Measurements from ENCODE around the gene UGT1A4. TPM values are rescaled to one million over a fixed set of nuclear protein-coding genes. Genes with fewer than 3 reads are reported as not detected.

The UGT1A4 gene
- total and polyA plus RNA-seq, 2 of the 8 experiments (the other 6 are each of a cell fraction or from before 2014, with no cell fraction given): not detected

GRCh38 chr2:233764264-233764663, 45.7 kb downstream of the UGT1A4 start:
- 88% methylated on average over 7 of the region's 7 CpGs; no CpG with 5 or more reads in 1 of the 2 experiments for WGBS, 2 experiments (ENCODE audit: extremely low coverage in 1 of 2, insufficient coverage in 1 of 2, insufficient read length in 1 of 2, insufficient replicate concordance in 2 of 2, low coverage in 1 of 2, low lambda C conversion rate in 2 of 2, missing lambda C conversion rate in 1 of 2)
- H3K27me3 ChIP-seq (replicated peaks in 1 of 4; ENCODE audit: control insufficient read depth in 3 of 4, extremely low read depth in 1 of 4, insufficient read depth in 3 of 4, low read length in 3 of 4): no peaks in the 10 kb centered on the region
- no peak overlapping the region for H4K8ac ChIP-seq (ENCODE audit: extremely low read depth, insufficient read depth, low read length)
- no peak overlapping the region for H2BK5ac ChIP-seq (ENCODE audit: low read depth, low read length)
- H3K14ac ChIP-seq (ENCODE audit: insufficient read length): no peak overlapping the region
- H3K9me3 ChIP-seq (ENCODE audit: insufficient read depth in 2 of 2, low read depth in 1 of 2, low read length in 1 of 2): 0 out of 4 replicates have a peak, but pooled peaks cover 0 to 1% of the 10 kb centered on the region in 2 experiments
- H3K4me3 ChIP-seq (ENCODE audit: extremely low read depth in 1 of 4, insufficient read depth in 2 of 4, low read depth in 3 of 4, low read length in 4 of 4): no peak overlapping the region
- H4K20me1 ChIP-seq (replicated peaks in 1 of 2; ENCODE audit: control insufficient read depth in 1 of 2, insufficient read depth in 2 of 2, low read length in 2 of 2): no peaks in the 10 kb centered on the region
- H3K56ac ChIP-seq (replicated peaks; ENCODE audit: insufficient read length, low read depth, low read length): no peak overlapping the region
- H2BK120ac ChIP-seq (replicated peaks; ENCODE audit: low read depth, low read length): no peak overlapping the region
- H3K4me1 ChIP-seq (replicated peaks in 1 of 4; ENCODE audit: control insufficient read depth in 3 of 4, insufficient read depth in 4 of 4, low read length in 3 of 4): no peaks in the 10 kb centered on the region; a peak in 1 of 7 replicates
- H2BK12ac ChIP-seq (ENCODE audit: low read depth, low read length): no peak overlapping the region
- no peaks in the 10 kb centered on the region for H3K36me3 ChIP-seq (ENCODE audit: control insufficient read depth in 2 of 4, insufficient read depth in 4 of 4, low read length in 3 of 4)
- ChIA-PET CTCF (ENCODE audit: partially characterized antibody) (no interaction called here), POLR2A (ENCODE audit: partially characterized antibody) (no interaction called here)
- no peak overlapping the region for H3K4ac ChIP-seq (replicated peaks; ENCODE audit: insufficient read length, low read depth, low read length)
- H4K91ac ChIP-seq (replicated peaks; ENCODE audit: insufficient read length, low read length): no peak overlapping the region
- no peaks in the 10 kb centered on the region for H3K79me2 ChIP-seq (ENCODE audit: control insufficient read depth in 1 of 2, insufficient read depth in 2 of 2, low read length in 2 of 2)
- H3K18ac ChIP-seq (ENCODE audit: extremely low read depth, low read length): no peak overlapping the region
- no peak overlapping the region for H2AK5ac ChIP-seq (ENCODE audit: low read depth, low read length)
- no peak overlapping the region for H2BK15ac ChIP-seq (ENCODE audit: low read length)
- H3K79me1 ChIP-seq (ENCODE audit: low read depth, low read length): no peaks in the 10 kb centered on the region
- no peak overlapping the region for H3K4me2 ChIP-seq (ENCODE audit: insufficient read depth in 1 of 2, low read depth in 2 of 2, low read length in 2 of 2)
- H2BK20ac ChIP-seq (ENCODE audit: low read length): no peak overlapping the region
- no peak overlapping the region for H4K5ac ChIP-seq (ENCODE audit: insufficient read length, low read depth, low read length)
- no peak for TF ChIP-seq CEBPB (IDR thresholded peaks at IDR 0.05; ENCODE audit: low read depth, low read length)
- TF ChIP-seq TAF7 (optimal IDR thresholded peaks at IDR 0.05; ENCODE audit: borderline replicate concordance, low read depth, low read length): no peak
- no peak for TF ChIP-seq SP1 (IDR thresholded peaks at IDR 0.05; ENCODE audit: low read depth, low read length)
- no peak for TF ChIP-seq SP4 (IDR thresholded peaks at IDR 0.05; ENCODE audit: low read length)
- TF ChIP-seq, protein P1, sequence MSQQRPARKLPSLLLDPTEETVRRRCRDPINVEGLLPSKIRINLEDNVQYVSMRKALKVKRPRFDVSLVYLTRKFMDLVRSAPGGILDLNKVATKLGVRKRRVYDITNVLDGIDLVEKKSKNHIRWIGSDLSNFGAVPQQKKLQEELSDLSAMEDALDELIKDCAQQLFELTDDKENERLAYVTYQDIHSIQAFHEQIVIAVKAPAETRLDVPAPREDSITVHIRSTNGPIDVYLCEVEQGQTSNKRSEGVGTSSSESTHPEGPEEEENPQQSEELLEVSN (IDR thresholded peaks at IDR 0.05): no peak
- TF ChIP-seq KDM5A (IDR thresholded peaks at IDR 0.05; ENCODE audit: low read length): no peak
- TF ChIP-seq POU5F1 (IDR thresholded peaks at IDR 0.05; ENCODE audit: low read depth, low read length): no peak
- TF ChIP-seq RNF2 (IDR thresholded peaks at IDR 0.05; ENCODE audit: borderline replicate concordance, low read depth, low read length, missing control alignments, poor library complexity, severe bottlenecking): no peak
- TF ChIP-seq GTF2F1 (IDR thresholded peaks at IDR 0.05; ENCODE audit: borderline replicate concordance, low read depth, low read length): no peak
- no peak for TF ChIP-seq CBX8 (IDR thresholded peaks at IDR 0.05; ENCODE audit: borderline replicate concordance, low read depth, low read length)
- no peak for TF ChIP-seq CBX5 (IDR thresholded peaks at IDR 0.05; ENCODE audit: low read depth, low read length)
- TF ChIP-seq RFX5 (IDR thresholded peaks at IDR 0.05; ENCODE audit: borderline replicate concordance, low read depth, low read length): no peak
- TF ChIP-seq TBP (IDR thresholded peaks at IDR 0.05; ENCODE audit: low read depth, low read length): no peak
- no peak for TF ChIP-seq SIN3A (conservative IDR thresholded peaks at IDR 0.05 in 1 of 2, IDR thresholded peaks at IDR 0.05 in 1 of 2; ENCODE audit: low read depth in 1 of 2, low read length in 2 of 2)
- H3K9ac ChIP-seq (replicated peaks in 1 of 4; ENCODE audit: extremely low read depth in 1 of 4, low read depth in 3 of 4, low read length in 3 of 4): no peak overlapping the region
- no peak overlapping the region for H3K23ac ChIP-seq (ENCODE audit: insufficient read length)
- H3K23me2 ChIP-seq (ENCODE audit: low read depth, low read length): no peaks in the 10 kb centered on the region
- FAIRE-seq (no peak), DNase-seq (ENCODE audit: low read depth in 1 of 2, low spot score in 2 of 2) (no peak)
- H3K27ac ChIP-seq (ENCODE audit: low read depth, low read length): no peak overlapping the region
- no peak overlapping the region for H2AFZ ChIP-seq (ENCODE audit: low read length)
